Measurements from ENCODE around the gene POU2F1.

GRCh38 chr1:167276969-167277368 is 56.3 kb downstream of the POU2F1 start:
- TF ChIP-seq CTCF (IDR thresholded peaks at IDR 0.05; ENCODE audit: low read length) (no peak), EZH2phosphoT487 (IDR thresholded peaks at IDR 0.05; ENCODE audit: low read length) (no peak)
